Liver (tissue), 3 donors: ENCODE results near the gene MAFG.

Experiments
- CTCF ChIP-seq: fragments of 150-350 bp; IDR thresholded peaks from 2 replicates; pipeline ENCODE4 v1.5.1; 2017; ENCODE audit warnings: improper control_type of control experiment, low read depth, low read length; ENCODE audit not compliant: missing input control
- FOXA1 ChIP-seq: IDR thresholded peaks from 2 replicates; pipeline ENCODE4 v1.6.1; 2016; ENCODE audit warnings: antibody characterized with exemption
- REST ChIP-seq: IDR thresholded peaks from 2 replicates; pipeline ENCODE4 v1.6.1; 2016; ENCODE audit warnings: antibody characterized with exemption, mild to moderate bottlenecking
- SP1 ChIP-seq: IDR thresholded peaks from 2 replicates; pipeline ENCODE4 v1.6.1; 2018; ENCODE audit warnings: antibody characterized with exemption, mild to moderate bottlenecking
- TAF1 ChIP-seq: conservative IDR thresholded peaks from 2 replicates; pipeline ENCODE4 v1.6.1; 2016; ENCODE audit warnings: antibody characterized with exemption, mild to moderate bottlenecking
- donor health status: healthy.
- donor health status: healthy.

- TF ChIP-seq REST (no peak), FOXA1 (no peak), TAF1 (no peak), SP1 (peak; percentile 62), CTCF (no peak)
Observed at GRCh38 chr17:81967533-81968395, 40.2 kb upstream of the MAFG start.
